ENCODE data around the gene TFF2.

The TFF2 gene

GRCh38 chr21:42350927-42351426 lies at the start of gene TFF2:
Gene TFF2 (minus strand): TSS chr21:42350994. CDS start chr21:42350957, 37 bp downstream.
- no peak for DNase-seq

- no peak for DNase-seq
Measured at GRCh38 chr21:42400525-42400924, 49.7 kb upstream of the TFF2 start.

- DNase-seq = no peak
Measured at GRCh38 chr21:42398436-42399028, 47.7 kb upstream of the TFF2 start.

GRCh38 chr21:42397746-42398394 lies 47.1 kb upstream of the TFF2 start:
- DNase-seq = no peak

GRCh38 chr21:42396799-42397745 lies 46.3 kb upstream of the TFF2 start:
- DNase-seq = no peak

- DNase-seq = no peak
Measured at GRCh38 chr21:42395905-42396651, 45.3 kb upstream of the TFF2 start, which contains the start of gene TMPRSS3. Gene TMPRSS3 (minus strand): TSS chr21:42396052. CDS start chr21:42395417, 635 bp downstream.

GRCh38 chr21:42395302-42395701 lies 44.5 kb upstream of the TFF2 start:
- no peak for DNase-seq

GRCh38 chr21:42393443-42393950 lies 42.7 kb upstream of the TFF2 start:
- DNase-seq = no peak

- DNase-seq = no peak
Measured at GRCh38 chr21:42392731-42393442, 42.1 kb upstream of the TFF2 start.

- DNase-seq = no peak
Measured at GRCh38 chr21:42391297-42391696, 40.5 kb upstream of the TFF2 start.

GRCh38 chr21:42390696-42391095 lies 39.9 kb upstream of the TFF2 start:
- DNase-seq = no peak

- no peak for DNase-seq
Measured at GRCh38 chr21:42390193-42390592, 39.4 kb upstream of the TFF2 start.

- DNase-seq = no peak
Measured at GRCh38 chr21:42389449-42389835, 38.6 kb upstream of the TFF2 start.

- no peak for DNase-seq
Measured at GRCh38 chr21:42388740-42389448, 38.1 kb upstream of the TFF2 start.

GRCh38 chr21:42387843-42388340 lies 37.1 kb upstream of the TFF2 start:
- DNase-seq = no peak

- DNase-seq = no peak
Measured at GRCh38 chr21:42387164-42387563, 36.4 kb upstream of the TFF2 start.

- no peak for DNase-seq
Measured at GRCh38 chr21:42386034-42386591, 35.3 kb upstream of the TFF2 start.

- no peak for DNase-seq
Measured at GRCh38 chr21:42385619-42386018, 34.8 kb upstream of the TFF2 start.

- DNase-seq = no peak
Measured at GRCh38 chr21:42384989-42385388, 34.2 kb upstream of the TFF2 start.

- peak; percentile 62 for DNase-seq
Measured at GRCh38 chr21:42384156-42384945, 33.6 kb upstream of the TFF2 start.

All from NCI-H1436 (cell line).